Iris pigment epithelial cell (primary cell): Measurements from ENCODE around the gene KLKB1.
"Not testable (repeated sequence)": the region's sequence is repeated elsewhere in the genome, so short reads cannot be mapped to it uniquely, and the experiment has no call there.

Experiments
- DNase-seq: peaks from one replicate; pipeline ENCODE4 v3.0.0-alpha.2; 2011; ENCODE audit warnings: low read depth

The KLKB1 gene

GRCh38 chr4:186226521-186227189 is 652 bp upstream of the KLKB1 start:
- DNase-seq = no peak

- no peak for DNase-seq
Observed at GRCh38 chr4:186227744-186228513, 622 bp downstream of the KLKB1 start.

- no peak for DNase-seq
Observed at GRCh38 chr4:186228514-186228894, 1.2 kb downstream of the KLKB1 start.

- DNase-seq = no peak
Observed at GRCh38 chr4:186234367-186234766, 7.1 kb downstream of the KLKB1 start.

- no peak for DNase-seq
Observed at GRCh38 chr4:186236126-186236525, 8.8 kb downstream of the KLKB1 start.

- DNase-seq = no peak
Observed at GRCh38 chr4:186240452-186240847, 13.1 kb downstream of the KLKB1 start.

GRCh38 chr4:186240848-186241491 is 13.7 kb downstream of the KLKB1 start:
- no peak for DNase-seq

GRCh38 chr4:186241616-186242015 is 14.3 kb downstream of the KLKB1 start:
- DNase-seq = no peak

GRCh38 chr4:186242031-186242430 is 14.7 kb downstream of the KLKB1 start:
- not testable (repeated sequence) for DNase-seq

- no peak for DNase-seq
Observed at GRCh38 chr4:186243331-186243730, 16.0 kb downstream of the KLKB1 start.

GRCh38 chr4:186244835-186245234 is 17.5 kb downstream of the KLKB1 start:
- no peak for DNase-seq

GRCh38 chr4:186247062-186247752 is 19.9 kb downstream of the KLKB1 start:
- DNase-seq = not testable (repeated sequence)

- DNase-seq = no peak
Observed at GRCh38 chr4:186248643-186249042, 21.3 kb downstream of the KLKB1 start.

- DNase-seq = peak; percentile 69
Observed at GRCh38 chr4:186249785-186250754, 22.8 kb downstream of the KLKB1 start.

GRCh38 chr4:186250760-186251159 is 23.5 kb downstream of the KLKB1 start:
- DNase-seq = no peak

GRCh38 chr4:186255122-186255521 is 27.8 kb downstream of the KLKB1 start:
- no peak for DNase-seq

GRCh38 chr4:186258216-186258811 is 31.0 kb downstream of the KLKB1 start:
- no peak for DNase-seq

- no peak for DNase-seq
Observed at GRCh38 chr4:186260117-186260503, 32.8 kb downstream of the KLKB1 start.

- no peak for DNase-seq
Observed at GRCh38 chr4:186260504-186261448, 33.5 kb downstream of the KLKB1 start.

GRCh38 chr4:186264660-186265059 is 37.4 kb downstream of the KLKB1 start:
- DNase-seq = no peak
